HepG2 (cell line): Measurements from ENCODE around the gene TMEFF1. TPM values are rescaled to one million over a fixed set of nuclear protein-coding genes. Genes with fewer than 3 reads are reported as not detected.

ENCODE experiments used
- ATAC-seq: fragments of 200-7000 bp; cut with Tn5 transposase; 3 replicates; pipeline ENCODE4 v1.9.1; 2020; ENCODE audit warnings: mild to moderate bottlenecking, moderate library complexity
- BruUV-seq: library from RNA; stranded (reverse); fragments of 400-500 nt; replicated peaks from 2 replicates; lab custom pipeline; 2021; lab: Mats Ljungman, UMichigan
- CTCF ChIA-PET: fragments of 300-600 bp; formaldehyde crosslinking; extraction: SDS; loops from one replicate; lab custom pipeline; 2021; ENCODE audit warnings: low total read pairs, inconsistent platforms, low intra/inter-chr PET ratio; lab: Yijun Ruan, JAX
- POLR2A ChIA-PET: fragments of 350-600 bp; sonication (Branson Sonifier 250); formaldehyde crosslinking; loops from one replicate; lab custom pipeline; 2020; ENCODE audit warnings: antibody characterized with exemption, inconsistent platforms; lab: Yijun Ruan, JAX
- DNase-seq: peaks from one replicate; pipeline ENCODE4 v3.0.0-alpha.2; 2015; ENCODE audit warnings: low spot score
- FAIRE-seq: peaks from 3 replicates; lab custom pipeline; 2011; peaks lifted over from hg19 to GRCh38; lab: Jason Lieb, UNC
- H2AFZ ChIP-seq: one replicate; pipeline ENCODE4 v1.6.1; 2011; ENCODE audit warnings: low read length, inconsistent platforms
- H3K27ac ChIP-seq: fragments of 300-600 bp; 3 replicates; pipeline ENCODE4 v1.8.0; 2011; ENCODE audit warnings: mixed run types, mild to moderate bottlenecking, mixed read lengths, low read length, inconsistent platforms; ENCODE audit not compliant: insufficient read depth; ENCODE audit errors: extremely low read length
- H3K27me3 ChIP-seq, 2 experiments: fragments of 200-600 bp in 1 of 2; 2 replicates in 1 of 2; 3 replicates in 1 of 2; pipeline versions ENCODE4 v1.6.0 to v1.8.0; 2011; ENCODE audit warnings: low read length in 2 of 2, mild to moderate bottlenecking in 2 of 2, moderate library complexity in 2 of 2, inconsistent platforms in 1 of 2; ENCODE audit not compliant: insufficient read depth in 2 of 2, control insufficient read depth in 1 of 2
- H3K36me3 ChIP-seq, 2 experiments: fragments of 200-600 bp in 1 of 2; replicated peaks in 1 of 2; 2 replicates in 1 of 2; 3 replicates in 1 of 2; pipeline versions ENCODE4 v1.5.1 to v1.8.0; 2011; ENCODE audit warnings: low read length in 2 of 2, inconsistent platforms in 1 of 2; ENCODE audit not compliant: insufficient read depth in 2 of 2, control insufficient read depth in 1 of 2
- H3K4me1 ChIP-seq: 2 replicates; pipeline ENCODE4 v1.5.1; 2012; ENCODE audit warnings: low read length, inconsistent platforms; ENCODE audit not compliant: insufficient read depth
- H3K4me2 ChIP-seq: 2 replicates; pipeline ENCODE4 v1.6.0; 2011; ENCODE audit warnings: low read depth, low read length, inconsistent platforms
- H3K4me3 ChIP-seq, 3 experiments: fragments of 200-600 bp in 1 of 3; sonication (generic), shearing (Covaris generic) in 1 of 3; replicated peaks in 1 of 3; 2 replicates each; pipeline ENCODE4 v1.5.1; 2011 to 2016; ENCODE audit warnings: low read length in 3 of 3, inconsistent platforms in 2 of 3, low read depth in 2 of 3, mild to moderate bottlenecking in 2 of 3, control low read depth in 1 of 3, mixed read lengths in 1 of 3; ENCODE audit not compliant: insufficient read depth in 1 of 3
- H3K79me2 ChIP-seq: one replicate; pipeline ENCODE4 v1.6.1; 2011; ENCODE audit warnings: low read length, inconsistent platforms; ENCODE audit not compliant: insufficient read depth
- H3K9ac ChIP-seq: 2 replicates; pipeline ENCODE4 v1.6.0; 2011; ENCODE audit warnings: mild to moderate bottlenecking, low read depth, low read length, inconsistent platforms; ENCODE audit not compliant: insufficient read depth
- H3K9me3 ChIP-seq: 2 replicates; pipeline ENCODE4 v1.5.1; 2012; ENCODE audit warnings: mild to moderate bottlenecking, low read length
- H4K20me1 ChIP-seq: 2 replicates; pipeline ENCODE4 v1.6.0; 2011; ENCODE audit warnings: inconsistent platforms, mild to moderate bottlenecking, low read length, moderate library complexity; ENCODE audit not compliant: insufficient read depth
- ATF1 ChIP-seq: IDR thresholded peaks from 2 replicates; pipeline ENCODE4 v1.6.1; 2016; ENCODE audit warnings: mild to moderate bottlenecking, control low read depth
- ETV5 ChIP-seq: IDR thresholded peaks from 2 replicates; pipeline ENCODE4 v1.6.1; 2018; ENCODE audit warnings: missing biosample characterization, missing genetic modification reagents, inconsistent platforms, borderline replicate concordance
- FLYWCH1 ChIP-seq: sonication (generic); formaldehyde crosslinking; IDR thresholded peaks from 2 replicates; pipeline ENCODE4 v1.8.1; 2023; ENCODE audit warnings: mild to moderate bottlenecking, missing genetic modification reagents
- MED13 ChIP-seq: sonication (generic); formaldehyde crosslinking; IDR thresholded peaks from 2 replicates; pipeline ENCODE4 v1.5.0; 2020; ENCODE audit warnings: missing genetic modification reagents
- MZF1 ChIP-seq: sonication (generic); formaldehyde crosslinking; IDR thresholded peaks from 2 replicates; pipeline ENCODE4 v1.8.1; 2023; ENCODE audit warnings: mild to moderate bottlenecking, missing genetic modification reagents, borderline replicate concordance
- NCOA2 ChIP-seq: sonication (generic); formaldehyde crosslinking; IDR thresholded peaks from 2 replicates; pipeline ENCODE4 v1.8.0; 2022; ENCODE audit warnings: inconsistent platforms
- RAD51 ChIP-seq: fragments of 450-650 bp; IDR thresholded peaks from 2 replicates; pipeline ENCODE4 v1.6.1; 2016; ENCODE audit warnings: borderline replicate concordance
- RBFOX2 ChIP-seq: fragments of 200-400 bp; formaldehyde crosslinking; IDR thresholded peaks from 2 replicates; pipeline ENCODE4 v1.6.1; 2017; ENCODE audit warnings: low read depth, mild to moderate bottlenecking, low read length
- RCOR2 ChIP-seq: IDR thresholded peaks from 2 replicates; pipeline ENCODE4 v1.6.1; 2016; ENCODE audit warnings: missing biosample characterization, missing genetic modification reagents
- ZBTB8A ChIP-seq: sonication (generic); formaldehyde crosslinking; IDR thresholded peaks from 2 replicates; pipeline ENCODE4 v1.4.0; 2020; ENCODE audit warnings: mild to moderate bottlenecking, low read depth, missing genetic modification reagents, borderline replicate concordance
- ZNF160 ChIP-seq: sonication (generic); formaldehyde crosslinking; IDR thresholded peaks from 2 replicates; pipeline ENCODE4 v1.8.0; 2022; ENCODE audit warnings: mild to moderate bottlenecking, inconsistent platforms, missing genetic modification reagents
- ZNF768 ChIP-seq: sonication (generic); formaldehyde crosslinking; IDR thresholded peaks from 2 replicates; pipeline ENCODE4 v1.4.0; 2020; ENCODE audit warnings: missing genetic modification reagents
- ZNF782 ChIP-seq: sonication (generic); formaldehyde crosslinking; IDR thresholded peaks from 2 replicates; pipeline ENCODE4 v1.4.0; 2020; ENCODE audit warnings: missing genetic modification reagents, mild to moderate bottlenecking, borderline replicate concordance
- ZSCAN29 ChIP-seq: sonication (generic); formaldehyde crosslinking; conservative IDR thresholded peaks from 2 replicates; pipeline ENCODE4 v1.4.0; 2020; ENCODE audit warnings: mild to moderate bottlenecking, missing genetic modification reagents
- WGBS: methylation state at CpG from one replicate; pipeline ENCODE4 v1.1.6; 2017; ENCODE audit warnings: low lambda C conversion rate; 5-methylcytosine and 5-hydroxymethylcytosine counted together
- in situ Hi-C: cut with HindIII; loops from 2 replicates; pipeline ENCODE4 v1.10.0; 2017; ENCODE audit warnings: low pct_unique_long_range_greater_than_20kb; ENCODE audit not compliant: extremely low pct_ligation_motif_present
- intact Hi-C: fragments of 100-400 bp; cut with micrococcal nuclease; formaldehyde crosslinking; loops from one replicate; pipeline ENCODE4 v1.10.0; 2022; ENCODE audit not compliant: unreplicated experiment
- polyA plus RNA-seq, 8 experiments: library from polyadenylated mRNA; depleted of rRNA in 3 of 8; stranded (reverse) in 7 of 8; unstranded in 1 of 8; fragments of >200 nt; fragmentation: Illumina TruSeq in 4 of 8; extraction: Trizol in 4 of 8; gene quantifications; 2 replicates each; pipeline versions ENCODE4 v1.2.1 to v1.2.3, GENCODE V29; 2011 to 2016; ENCODE audit warnings: low read depth in 4 of 8, missing spikeins in 1 of 8, mixed read lengths in 1 of 8; ENCODE audit not compliant: insufficient read depth in 1 of 8
- total RNA-seq, 5 experiments: library from RNA; depleted of rRNA; stranded (reverse); fragments of >200 nt; fragmentation: Illumina TruSeq; extraction: Trizol; gene quantifications; 2 replicates each; pipeline ENCODE4 v1.2.3, GENCODE V29; 2016; ENCODE audit warnings: low read depth in 1 of 5

Gene TMEFF1
- total and polyA plus RNA-seq, 2 of the 13 experiments (the other 11 are each of a cell fraction or from before 2014, with no cell fraction given) = 0.87 to 1.9 TPM

- Histone ChIP-seq H3K36me3 (no peaks in the 10 kb centered on the region), H3K9me3 (no peaks in the 10 kb centered on the region), H3K79me2 (no peaks in the 10 kb centered on the region), H3K27me3 (no peaks in the 10 kb centered on the region), H3K4me3 (no peak overlapping the region), H3K27ac (no peak overlapping the region), H4K20me1 (no peaks in the 10 kb centered on the region)
- no TSS peak for BruUV-seq
- no peak for FAIRE-seq
- ATAC-seq = no peak
- intact Hi-C loops = no loop called here
- WGBS = 85% methylated on average over 3 of the region's 3 CpGs
- in situ Hi-C loops = no loop called here
- POLR2A ChIA-PET = no interaction called here
- no peak for DNase-seq
- CTCF ChIA-PET = no interaction called here
- TF ChIP-seq ATF1 (CRISPR knock-in tag) (no peak), RBFOX2 (no peak), ZNF768 (no peak), ZSCAN29 (CRISPR knock-in tag) (no peak), RAD51 (no peak), RCOR2 (CRISPR knock-in tag) (no peak), ZBTB8A (CRISPR knock-in tag) (no peak), MZF1 (no peak), MED13 (no peak), FLYWCH1 (CRISPR knock-in tag) (no peak), NCOA2 (CRISPR knock-in tag) (no peak), ETV5 (no peak), ZNF782 (no peak), ZNF160 (CRISPR knock-in tag) (no peak)
- TF ChIP-seq, all 625 proteins: peak for 0
- Histone ChIP-seq H3K9ac (no peak overlapping the region), H2AFZ (no peak overlapping the region), H3K4me2 (no peak overlapping the region), H3K4me1 (no peaks in the 10 kb centered on the region)
These were observed 100.8 kb downstream of the TMEFF1 start for GRCh38 chr9:100573655-100574260.
